OCI-LY1 (cell line): ENCODE measurements around the gene CD69.

Experiments
- H2AFZ ChIP-seq: fragments of 200-600 bp; sonication (generic), shearing (Covaris generic); 2 replicates; pipeline ENCODE4 v1.6.0; 2014; ENCODE audit warnings: antibody characterized with exemption, mild to moderate bottlenecking, low read length
- H3F3A ChIP-seq: fragments of 200-600 bp; sonication (generic), shearing (Covaris generic); 2 replicates; pipeline ENCODE4 v1.6.0; 2014; ENCODE audit warnings: mild to moderate bottlenecking, antibody characterized with exemption, low read length, moderate library complexity; ENCODE audit not compliant: insufficient read depth
- H3K27ac ChIP-seq: fragments of 200-600 bp; sonication (generic); 2 replicates; pipeline ENCODE4 v1.5.1; 2014; ENCODE audit warnings: low read length, mixed run types, mild to moderate bottlenecking, low read depth; ENCODE audit not compliant: poor library complexity, severe bottlenecking
- H3K27me3 ChIP-seq: fragments of 200-600 bp; sonication (generic); 2 replicates; pipeline ENCODE4 v1.6.0; 2014; ENCODE audit warnings: antibody characterized with exemption, mild to moderate bottlenecking, low read length, moderate library complexity; ENCODE audit not compliant: insufficient read depth
- H3K36me3 ChIP-seq: fragments of 200-600 bp; sonication (generic); 2 replicates; pipeline ENCODE4 v1.6.1; 2014; ENCODE audit warnings: mild to moderate bottlenecking, antibody characterized with exemption, low read length, moderate library complexity, mixed read lengths; ENCODE audit not compliant: insufficient read depth
- H3K4me1 ChIP-seq: fragments of 200-600 bp; sonication (generic); 2 replicates; pipeline ENCODE4 v1.5.1; 2014; ENCODE audit warnings: mild to moderate bottlenecking, low read length, moderate library complexity; ENCODE audit not compliant: insufficient read depth, severe bottlenecking
- H3K4me2 ChIP-seq: fragments of 200-600 bp; sonication (generic), shearing (Covaris generic); 2 replicates; pipeline ENCODE4 v1.6.1; 2014; ENCODE audit warnings: low read length
- H3K4me3 ChIP-seq: fragments of 200-600 bp; sonication (generic); 2 replicates; pipeline ENCODE4 v1.5.1; 2014; ENCODE audit warnings: low read length, low read depth, mild to moderate bottlenecking, mixed read lengths; ENCODE audit not compliant: poor library complexity, severe bottlenecking
- H3K79me2 ChIP-seq: fragments of 200-600 bp; shearing (Covaris generic); 2 replicates; pipeline ENCODE4 v1.6.1; 2016; ENCODE audit warnings: mixed run types, low read length, mixed read lengths; ENCODE audit not compliant: insufficient read depth
- H3K9ac ChIP-seq: fragments of 200-600 bp; sonication (generic), shearing (Covaris generic); 2 replicates; pipeline ENCODE4 v1.6.1; 2014; ENCODE audit warnings: mild to moderate bottlenecking, low read length, mixed read lengths
- H3K9me2 ChIP-seq: fragments of 200-600 bp; sonication (generic), shearing (Covaris generic); 2 replicates; pipeline ENCODE4 v1.6.1; 2014; ENCODE audit warnings: low read depth, mild to moderate bottlenecking, low read length, mixed read lengths
- H3K9me3 ChIP-seq: fragments of 200-600 bp; shearing (Covaris generic); 2 replicates; pipeline ENCODE4 v1.6.1; 2014; ENCODE audit warnings: low read length, mixed read lengths
- H4K20me1 ChIP-seq: fragments of 200-600 bp; sonication (generic), shearing (Covaris generic); 2 replicates; pipeline ENCODE4 v1.6.0; 2016; ENCODE audit warnings: mild to moderate bottlenecking, low read length; ENCODE audit not compliant: insufficient read depth
- CTCF ChIP-seq: fragments of 200-600 bp; sonication (generic), shearing (Covaris generic); IDR thresholded peaks from 2 replicates; pipeline ENCODE4 v1.5.1; 2017; ENCODE audit warnings: mild to moderate bottlenecking, antibody characterized with exemption, low read length, moderate library complexity, mixed read lengths
- EZH2 ChIP-seq: fragments of 200-600 bp; sonication (generic), shearing (Covaris generic); IDR thresholded peaks from 2 replicates; pipeline ENCODE4 v1.8.0; 2017; ENCODE audit warnings: borderline replicate concordance, mixed run types, mild to moderate bottlenecking, antibody characterized with exemption, low read length, moderate library complexity, mixed read lengths

The CD69 gene

GRCh38 chr12:9736936-9737705, 23.6 kb downstream of the CD69 start:
- Histone ChIP-seq H3K27me3 (no peaks in the 10 kb centered on the region), H2AFZ (peak overlapping the region; percentile 53), H4K20me1 (no peaks in the 10 kb centered on the region), H3K9me3 (no peaks in the 10 kb centered on the region), H3K4me3 (peak overlapping the region; percentile 17), H3K27ac (peak overlapping the region; percentile 95), H3K9ac (peak overlapping the region; percentile 67), H3F3A (no peaks in the 10 kb centered on the region; the same call in 1 of the 2 replicates), H3K79me2 (peaks cover 6% of the 10 kb centered on the region), H3K4me2 (peak overlapping the region; percentile 58), H3K4me1 (peaks cover 68% of the 10 kb centered on the region), H3K36me3 (no peaks in the 10 kb centered on the region), H3K9me2 (no peaks in the 10 kb centered on the region)
- no peak for TF ChIP-seq CTCF
- no peak for TF ChIP-seq EZH2

DNA sequence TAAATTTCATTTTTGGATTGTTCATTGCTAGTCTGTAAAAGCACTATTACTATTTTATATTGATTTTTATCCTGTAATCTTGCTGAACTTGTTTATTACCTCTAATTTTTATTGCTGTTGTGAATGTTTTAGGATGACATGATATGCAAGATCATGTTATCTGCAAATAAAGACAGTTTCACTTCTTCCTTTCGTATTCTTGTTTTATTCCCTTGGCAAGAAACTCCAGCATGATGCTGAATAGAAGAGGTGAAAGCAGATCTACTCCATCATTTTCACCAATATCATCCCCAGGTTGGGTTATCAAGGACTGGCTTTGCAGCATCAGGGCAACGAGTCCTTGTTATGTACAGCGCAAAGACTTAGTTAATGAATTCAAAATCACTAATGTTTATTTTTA, 25.1 kb downstream of the CD69 start:
- Histone ChIP-seq H3K79me2 (peaks cover 21% of the 10 kb centered on the region), H3K27me3 (no peaks in the 10 kb centered on the region), H3K4me2 (no peak overlapping the region), H3K9me2 (no peaks in the 10 kb centered on the region), H3K4me3 (no peak overlapping the region), H4K20me1 (no peaks in the 10 kb centered on the region), H3K9ac (no peak overlapping the region), H3K4me1 (peaks cover 64% of the 10 kb centered on the region), H3K36me3 (no peaks in the 10 kb centered on the region), H3F3A (no peaks in the 10 kb centered on the region; the same call in 1 of the 2 replicates), H2AFZ (no peak overlapping the region), H3K27ac (peak overlapping the region; percentile 57), H3K9me3 (no peaks in the 10 kb centered on the region)
- TF ChIP-seq EZH2, result no peak
- no peak for TF ChIP-seq CTCF

GRCh38 chr12:9732921-9733461, 27.7 kb downstream of the CD69 start, which contains the start of gene CLECL1:
CLECL1 (minus strand) TSS chr12:9733097.
- Histone ChIP-seq H3K4me2 (peak within 1 kb of the TSS; percentile 77), H4K20me1 (no peaks in the 10 kb centered on the region), H3K9ac (peak within 1 kb of the TSS; percentile 85), H3K79me2 (peaks cover 45% of the 10 kb centered on the region), H3K4me3 (peak within 1 kb of the TSS; percentile 71), H3K27ac (peak within 1 kb of the TSS; percentile 92), H3K27me3 (no peaks in the 10 kb centered on the region), H3F3A (peaks cover 4% of the 10 kb centered on the region; the same call in 1 of the 2 replicates), H3K4me1 (peaks cover 77% of the 10 kb centered on the region), H3K9me3 (no peaks in the 10 kb centered on the region), H2AFZ (no peak within 1 kb of the TSS), H3K9me2 (no peaks in the 10 kb centered on the region), H3K36me3 (no peaks in the 10 kb centered on the region)
- no peak for TF ChIP-seq CTCF
- TF ChIP-seq EZH2, result no peak
